Measurements from ENCODE around the gene PUM1. TPM values are rescaled to one million over a fixed set of nuclear protein-coding genes. Genes with fewer than 3 reads are reported as not detected.

The PUM1 gene
- total and polyA plus RNA-seq, 2 of the 4 experiments (the other 2 are of a cell fraction), result 75.4 to 137 TPM

GRCh38 chr1:31102501-31102950 is 37.0 kb upstream of the PUM1 start:
- Histone ChIP-seq H3K36me3 (ENCODE audit: control insufficient read depth, insufficient read depth, low read length) (no peaks in the 10 kb centered on the region), H4K8ac (ENCODE audit: low read depth in 2 of 2, low read length in 2 of 2) (peak overlapping the region in 1 of 2 experiments; percentile 68; a peak in 1 of 4 replicates), H4K91ac (ENCODE audit: insufficient read depth, low read depth, low read length) (no peak overlapping the region), H4K5ac (ENCODE audit: low read depth, low read length) (peak overlapping the region; percentile 1; the same call in 1 of the 2 replicates), H3K27me3 (ENCODE audit: control insufficient read depth, insufficient read depth, low read length) (no peaks in the 10 kb centered on the region), H3K4me1 (ENCODE audit: control insufficient read depth, insufficient read depth, low read length) (peaks cover 10% of the 10 kb centered on the region), H2AFZ (replicated peaks; ENCODE audit: low read length, poor library complexity) (peak overlapping the region; percentile 86), H3K56ac (ENCODE audit: extremely low read depth, insufficient read depth, low read length) (no peak overlapping the region), H2BK5ac (ENCODE audit: low read depth, low read length, poor library complexity, severe bottlenecking) (no peak overlapping the region), H2AK5ac (ENCODE audit: low read depth, low read length) (no peak overlapping the region; the same call in 1 of the 2 replicates), H3K9me1 (ENCODE audit: insufficient read depth, low read length) (0 out of 2 replicates have a peak, but pooled peaks cover 9% of the 10 kb centered on the region), H3K79me1 (ENCODE audit: low read depth in 1 of 2, low read length in 2 of 2) (no peaks in the 10 kb centered on the region), H3K4ac (ENCODE audit: low read depth, low read length) (peak overlapping the region; percentile 12), H2AK9ac (replicated peaks; ENCODE audit: low read depth, low read length, poor library complexity) (no peak overlapping the region), H2BK20ac (ENCODE audit: low read depth, low read length) (peak overlapping the region; percentile 21; the same call in 1 of the 2 replicates), H3K23ac (ENCODE audit: low read depth, low read length) (no peak overlapping the region), H3K4me3 (ENCODE audit: insufficient read depth, low read depth, low read length) (no peak overlapping the region), H3K9me3 (ENCODE audit: control insufficient read depth, insufficient read depth, low read length) (no peaks in the 10 kb centered on the region), H4K20me1 (ENCODE audit: insufficient read depth, low read length) (no peaks in the 10 kb centered on the region), H3K4me2 (ENCODE audit: low read depth, low read length) (no peak overlapping the region), H3K9ac (ENCODE audit: low read depth, low read length) (no peak overlapping the region), H2BK120ac (ENCODE audit: low read depth, low read length) (peak overlapping the region; percentile 28), H3K14ac (replicated peaks; ENCODE audit: low read depth, low read length) (peak overlapping the region; percentile 64; the same call in 1 of the 2 replicates), H2BK15ac (ENCODE audit: low read depth, low read length) (peak overlapping the region; percentile 5; the same call in 1 of the 3 replicates), H3K27ac (ENCODE audit: insufficient read depth, low read length) (0 out of 2 replicates have a peak overlapping the region, but pooled peaks have one; percentile 7), H3K18ac (ENCODE audit: low read depth, low read length) (0 out of 2 replicates have a peak overlapping the region, but pooled peaks have one; percentile 35)
- 80% methylated on average over 1 of the region's 5 CpGs; no CpG with 5 or more reads in 1 of the 2 experiments for WGBS, 2 experiments (ENCODE audit: extremely low coverage in 2 of 2, insufficient read length in 1 of 2)
- ChIA-PET CTCF (no interaction called here), POLR2A (ENCODE audit: unreplicated experiment) (no interaction called here)
- peak; percentile 69 for DNase-seq
- no peak for TF ChIP-seq RCOR1 (IDR thresholded peaks at IDR 0.05; ENCODE audit: insufficient replicate concordance, low read length)
- peak; percentile 32; the same call in 1 of the 2 replicates for TF ChIP-seq CEBPB (IDR thresholded peaks at IDR 0.05; ENCODE audit: low read depth, low read length)
- TF ChIP-seq MAZ (IDR thresholded peaks at IDR 0.05; ENCODE audit: borderline replicate concordance, low read depth, low read length), result no peak
- no peak for TF ChIP-seq MAFK (IDR thresholded peaks at IDR 0.05; ENCODE audit: low read depth, low read length)
- no peak for TF ChIP-seq BHLHE40 (IDR thresholded peaks at IDR 0.05; ENCODE audit: low read depth, low read length)
- TF ChIP-seq USF2 (IDR thresholded peaks at IDR 0.05; ENCODE audit: low read depth, low read length), result no peak
- no peak for TF ChIP-seq FOS (IDR thresholded peaks at IDR 0.05; ENCODE audit: low read depth, low read length)
- no peak for TF ChIP-seq RFX5 (IDR thresholded peaks at IDR 0.05; ENCODE audit: low read depth, low read length)
- dilution Hi-C loops (cut with HindIII; ENCODE audit: low sequenced_read_pairs, unreplicated experiment), result no loop called here
- ATAC-seq (ENCODE audit: low read depth), result peak; percentile 61
- in situ Hi-C loops (cut with MboI; ENCODE audit: low sequenced_read_pairs), result no loop called here
- BruUV-seq (replicated peaks), result no TSS peak
- intact Hi-C loops (cut with micrococcal nuclease), result no loop called here

Data from IMR-90 (cell line).